HEK293 (cell line): ENCODE data around the gene IQCH.
A peak's percentile ranks its signal among the peaks of the same experiment; 100 is the strongest.

Experiments
- CTCF ChIA-PET: fragments of 350-600 bp; formaldehyde crosslinking; extraction: SDS; loops from one replicate; lab custom pipeline; 2021; ENCODE audit warnings: antibody characterized with exemption; lab: Yijun Ruan, JAX
- POLR2A ChIA-PET: fragments of 300-600 bp; formaldehyde crosslinking; extraction: SDS; loops from one replicate; lab custom pipeline; 2020; ENCODE audit warnings: antibody characterized with exemption, inconsistent platforms; lab: Yijun Ruan, JAX
- H3K27ac ChIP-seq: fragments of 200-500 bp; sonication (Bioruptor generic); 2 replicates; pipeline ENCODE4 v1.5.1; 2014; ENCODE audit warnings: low read depth, low read length, control low read depth, inconsistent platforms; ENCODE audit errors: extremely low read depth
- H3K36me3 ChIP-seq, 2 experiments: fragments of 200-500 bp in 1 of 2; sonication (Bioruptor generic) in 1 of 2; 1 replicate in 1 of 2; 2 replicates in 1 of 2; pipeline ENCODE4 v1.5.1; 2014 to 2017; ENCODE audit warnings: inconsistent platforms in 2 of 2, low read length in 2 of 2; ENCODE audit not compliant: control insufficient read depth in 2 of 2, insufficient read depth in 1 of 2
- H3K4me1 ChIP-seq: fragments of 200-500 bp; sonication (Bioruptor generic); 2 replicates; pipeline ENCODE4 v1.5.1; 2014; ENCODE audit warnings: mild to moderate bottlenecking, low read length, inconsistent platforms; ENCODE audit not compliant: control insufficient read depth, insufficient read depth
- H3K4me3 ChIP-seq: 2 replicates; pipeline ENCODE4 v1.5.1; 2011; ENCODE audit warnings: low read depth, mild to moderate bottlenecking, control low read depth, low read length, moderate library complexity
- H3K9me3 ChIP-seq: fragments of 200-500 bp; sonication (Bioruptor generic); 2 replicates; pipeline ENCODE4 v1.5.1; 2014; ENCODE audit warnings: low read depth, low read length, inconsistent platforms; ENCODE audit not compliant: control insufficient read depth, insufficient read depth
- AEBP2 ChIP-seq: fragments of 450-650 bp; formaldehyde crosslinking; IDR thresholded peaks from 2 replicates; pipeline ENCODE4 v1.5.1; 2016; ENCODE audit warnings: missing biosample characterization, missing genetic modification characterization, borderline replicate concordance
- KLF1 ChIP-seq: fragments of 450-650 bp; formaldehyde crosslinking; IDR thresholded peaks from 2 replicates; pipeline ENCODE4 v1.5.1; 2016; ENCODE audit warnings: missing biosample characterization, missing genetic modification characterization
- KLF10 ChIP-seq: fragments of 450-650 bp; IDR thresholded peaks from 2 replicates; pipeline ENCODE4 v1.5.1; 2018; ENCODE audit warnings: missing biosample characterization, mild to moderate bottlenecking, missing genetic modification characterization
- KLF16 ChIP-seq: fragments of 450-650 bp; formaldehyde crosslinking; IDR thresholded peaks from 2 replicates; pipeline ENCODE4 v1.5.1; 2017; ENCODE audit warnings: missing biosample characterization, missing genetic modification characterization
- KLF17 ChIP-seq: fragments of 450-650 bp; formaldehyde crosslinking; IDR thresholded peaks from 2 replicates; pipeline ENCODE4 v1.5.1; 2016; ENCODE audit warnings: missing biosample characterization, missing genetic modification characterization
- MZF1 ChIP-seq: fragments of 450-650 bp; formaldehyde crosslinking; IDR thresholded peaks from 2 replicates; pipeline ENCODE4 v1.5.1; 2017; ENCODE audit warnings: missing biosample characterization, missing genetic modification characterization, borderline replicate concordance
- REPIN1 ChIP-seq: fragments of 450-650 bp; formaldehyde crosslinking; IDR thresholded peaks from 2 replicates; pipeline ENCODE4 v1.5.1; 2017; ENCODE audit warnings: missing biosample characterization, missing genetic modification characterization, low read depth
- SALL2 ChIP-seq: fragments of 450-650 bp; formaldehyde crosslinking; IDR thresholded peaks from 2 replicates; pipeline ENCODE4 v1.5.0; 2017; ENCODE audit warnings: missing biosample characterization, mild to moderate bottlenecking, missing genetic modification characterization, borderline replicate concordance
- SP7 ChIP-seq: fragments of 450-650 bp; formaldehyde crosslinking; IDR thresholded peaks from 2 replicates; pipeline ENCODE4 v1.5.1; 2016; ENCODE audit warnings: missing biosample characterization, missing genetic modification characterization
- TSHZ1 ChIP-seq: fragments of 450-650 bp; formaldehyde crosslinking; IDR thresholded peaks from 2 replicates; pipeline ENCODE4 v1.5.1; 2016; ENCODE audit warnings: missing biosample characterization, missing genetic modification characterization, borderline replicate concordance
- ZBTB17 ChIP-seq: fragments of 450-650 bp; formaldehyde crosslinking; IDR thresholded peaks from 2 replicates; pipeline ENCODE4 v1.5.1; 2016; ENCODE audit warnings: missing biosample characterization, missing genetic modification characterization
- ZNF155 ChIP-seq: fragments of 450-650 bp; formaldehyde crosslinking; IDR thresholded peaks from 2 replicates; pipeline ENCODE4 v1.5.1; 2016; ENCODE audit warnings: missing biosample characterization, missing genetic modification characterization
- ZNF221 ChIP-seq: fragments of 450-650 bp; formaldehyde crosslinking; IDR thresholded peaks from 2 replicates; pipeline ENCODE4 v1.5.1; 2017; ENCODE audit warnings: missing biosample characterization, missing genetic modification characterization, borderline replicate concordance
- ZNF280D ChIP-seq: fragments of 450-650 bp; formaldehyde crosslinking; IDR thresholded peaks from 2 replicates; pipeline ENCODE4 v1.5.1; 2016; ENCODE audit warnings: missing biosample characterization, missing genetic modification characterization
- ZNF311 ChIP-seq: fragments of 450-650 bp; formaldehyde crosslinking; IDR thresholded peaks from 2 replicates; pipeline ENCODE4 v1.5.1; 2017; ENCODE audit warnings: missing biosample characterization, missing genetic modification characterization, borderline replicate concordance
- ZNF391 ChIP-seq: fragments of 450-650 bp; formaldehyde crosslinking; IDR thresholded peaks from 2 replicates; pipeline ENCODE4 v1.5.1; 2016; ENCODE audit warnings: low read depth, missing biosample characterization, missing genetic modification characterization, borderline replicate concordance
- ZNF398 ChIP-seq: fragments of 450-650 bp; formaldehyde crosslinking; IDR thresholded peaks from 2 replicates; pipeline ENCODE4 v1.5.1; 2017; ENCODE audit warnings: missing biosample characterization, missing genetic modification characterization
- ZNF488 ChIP-seq: fragments of 450-650 bp; formaldehyde crosslinking; IDR thresholded peaks from 2 replicates; pipeline ENCODE4 v1.5.1; 2016; ENCODE audit warnings: missing biosample characterization, missing genetic modification characterization
- ZNF558 ChIP-seq: fragments of 450-650 bp; formaldehyde crosslinking; IDR thresholded peaks from 2 replicates; pipeline ENCODE4 v1.5.1; 2016; ENCODE audit warnings: missing biosample characterization, missing genetic modification characterization
- ZNF600 ChIP-seq: fragments of 450-650 bp; formaldehyde crosslinking; IDR thresholded peaks from 2 replicates; pipeline ENCODE4 v1.5.1; 2016; ENCODE audit warnings: missing biosample characterization, missing genetic modification characterization
- ZNF776 ChIP-seq: fragments of 450-650 bp; formaldehyde crosslinking; IDR thresholded peaks from 2 replicates; pipeline ENCODE4 v1.5.0; 2017; ENCODE audit warnings: missing biosample characterization, missing genetic modification characterization, borderline replicate concordance

Gene IQCH

GRCh38 chr15:67241132-67241855 lies 13.3 kb upstream of the IQCH start:
- ChIA-PET POLR2A (no interaction called here), CTCF (interaction anchor here (0.6 to 3.5 kb wide), 5 partner anchors 33 to 294 kb away, joined by 3 to 19 read pairs (median 4); no protein-coding TSS in a partner anchor)
- peaks cover 4% of the 10 kb centered on the region in 2 experiments; a peak in 2 of 3 replicates for H3K36me3 ChIP-seq
- no peak overlapping the region for H3K27ac ChIP-seq
- H3K4me3 ChIP-seq = no peak overlapping the region
- TF ChIP-seq ZNF600 (peak; percentile 0; the same call in 1 of the 2 replicates), ZNF280D (tag by site-specific recombination) (no peak)
- peaks cover 22% of the 10 kb centered on the region for H3K4me1 ChIP-seq
- no peaks in the 10 kb centered on the region for H3K9me3 ChIP-seq

- ChIA-PET CTCF (interaction anchor here (0.6 to 1.7 kb wide), 3 partner anchors 52 to 391 kb away, joined by 3 read pairs; no protein-coding TSS in a partner anchor), POLR2A (interaction anchor here (0.7 kb wide), 1 partner anchor 166 kb away, joined by 4 read pairs; no protein-coding TSS in a partner anchor)
- H3K36me3 ChIP-seq = peaks cover 4% of the 10 kb centered on the region in 2 experiments; a peak in 2 of 3 replicates
- H3K4me1 ChIP-seq = peaks cover 22% of the 10 kb centered on the region
- no peaks in the 10 kb centered on the region for H3K9me3 ChIP-seq
- no peak overlapping the region for H3K4me3 ChIP-seq
- H3K27ac ChIP-seq = no peak overlapping the region
- TF ChIP-seq ZNF221 (no peak), ZNF155 (tag by site-specific recombination) (no peak), TSHZ1 (tag by site-specific recombination) (no peak), KLF17 (no peak), ZNF558 (tag by site-specific recombination) (no peak), ZNF391 (no peak), MZF1 (0 out of 2 replicates have a peak, but pooled peaks have one; percentile 9), ZNF488 (no peak), ZNF311 (no peak), ZNF398 (tag by site-specific recombination) (no peak), SALL2 (no peak), ZBTB17 (peak; percentile 73), KLF1 (tag by site-specific recombination) (0 out of 2 replicates have a peak, but pooled peaks have one; percentile 33), SP7 (tag by site-specific recombination) (0 out of 2 replicates have a peak, but pooled peaks have one; percentile 72), AEBP2 (tag by site-specific recombination) (no peak), REPIN1 (tag by site-specific recombination) (no peak), KLF10 (tag by site-specific recombination) (peak; percentile 93), ZNF776 (no peak), KLF16 (tag by site-specific recombination) (no peak)
These were observed 11.9 kb upstream of the IQCH start for GRCh38 chr15:67242708-67243111.
